Brain microvascular endothelial cell (primary cell): Measurements from ENCODE around the gene ARID5B.
A peak's percentile ranks its signal among the peaks of the same experiment; 100 is the strongest.

Experiments used
- DNase-seq: peaks from one replicate; pipeline ENCODE4 v3.0.0-alpha.2; 2020
- H3K27ac ChIP-seq: fragments of 250-450 bp; sonication (Bioruptor Pico); 2 replicates; pipeline ENCODE4 v1.5.1; 2020; ENCODE audit warnings: mild to moderate bottlenecking, moderate library complexity
- H3K27me3 ChIP-seq: fragments of 250-450 bp; sonication (Bioruptor Pico); replicated peaks from 2 replicates; pipeline ENCODE4 v1.5.1; 2020; ENCODE audit warnings: mild to moderate bottlenecking
- H3K36me3 ChIP-seq: fragments of 250-450 bp; sonication (Bioruptor Pico); replicated peaks from 2 replicates; pipeline ENCODE4 v1.5.1; 2020; ENCODE audit warnings: mild to moderate bottlenecking
- H3K4me3 ChIP-seq: 2 replicates; pipeline ENCODE4 v1.5.1; 2011; ENCODE audit warnings: low read depth, mild to moderate bottlenecking, control low read depth, low read length, moderate library complexity
- CTCF ChIP-seq: IDR thresholded peaks from 2 replicates; pipeline ENCODE4 v1.5.1; 2011; ENCODE audit warnings: low read depth, mild to moderate bottlenecking, moderate library complexity, low read length, control low read depth, inconsistent platforms; ENCODE audit errors: missing control alignments
- in situ Hi-C: cut with HindIII; loops from 2 replicates; pipeline ENCODE4 v1.10.0; 2017; ENCODE audit warnings: low sequenced_read_pairs, low pct_ligation_motif_present

Gene ARID5B

DNA sequence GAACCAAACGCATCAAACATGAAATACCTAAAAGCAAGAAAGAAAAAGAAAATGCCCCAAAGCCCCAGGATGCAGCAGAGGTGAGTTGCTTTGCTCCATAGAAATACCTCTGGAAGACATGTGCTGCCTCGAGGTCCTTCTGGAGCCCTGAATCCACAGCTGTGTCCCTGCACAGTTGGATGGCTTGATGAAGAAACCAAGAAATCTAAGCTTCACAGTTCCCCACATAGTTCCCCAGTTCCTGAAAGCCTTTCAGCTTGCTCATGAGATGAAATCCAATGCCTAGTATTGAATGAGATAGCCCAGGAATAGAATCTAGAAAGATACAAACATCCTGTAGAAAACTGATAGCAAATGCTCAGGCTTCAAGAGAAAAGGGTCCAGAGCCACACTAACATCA, 184.3 kb downstream of the ARID5B start:
- H3K27me3 ChIP-seq = no peaks in the 10 kb centered on the region
- peaks cover 41% of the 10 kb centered on the region for H3K36me3 ChIP-seq
- H3K4me3 ChIP-seq = no peak overlapping the region
- in situ Hi-C loops = loop anchor here (25.0 kb wide), 1 partner anchor 151 kb away; no protein-coding TSS in a partner anchor
- no peak for TF ChIP-seq CTCF
- DNase-seq = no peak
- H3K27ac ChIP-seq = no peak overlapping the region

- in situ Hi-C loops = loop anchor here (25.0 kb wide), 1 partner anchor 150 kb away; no protein-coding TSS in a partner anchor
- Histone ChIP-seq H3K4me3 (no peak overlapping the region), H3K27me3 (no peaks in the 10 kb centered on the region), H3K36me3 (peaks cover 54% of the 10 kb centered on the region), H3K27ac (no peak overlapping the region)
- no peak for TF ChIP-seq CTCF
- no peak for DNase-seq
Observed at GRCh38 chr10:62087329-62087728, 185.8 kb downstream of the ARID5B start.

DNA sequence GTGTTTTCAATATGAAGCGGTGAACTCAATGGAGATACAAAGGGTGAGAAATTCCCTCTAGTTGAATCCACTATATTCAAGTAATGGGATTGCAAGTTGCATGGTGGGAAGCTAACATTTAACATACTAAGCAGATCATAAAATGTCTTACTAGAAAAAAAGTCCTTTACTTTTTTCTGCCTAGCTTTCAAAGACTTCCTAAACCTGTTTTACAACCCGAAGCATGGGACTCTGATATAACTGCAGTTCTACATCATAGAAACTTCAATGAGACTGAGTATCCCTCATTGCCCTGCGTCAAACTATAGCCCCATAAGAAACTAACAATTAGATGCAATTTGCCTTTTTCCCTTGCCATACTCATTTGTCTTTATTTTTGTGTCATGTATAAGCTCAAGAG, 187.3 kb downstream of the ARID5B start:
- Histone ChIP-seq H3K27ac (no peak overlapping the region), H3K4me3 (no peak overlapping the region), H3K27me3 (no peaks in the 10 kb centered on the region), H3K36me3 (peaks cover 56% of the 10 kb centered on the region)
- TF ChIP-seq CTCF = no peak
- in situ Hi-C loops = loop anchor here (25.0 kb wide), 1 partner anchor 149 kb away; no protein-coding TSS in a partner anchor
- no peak for DNase-seq

GRCh38 chr10:62092301-62093030, 191.0 kb downstream of the ARID5B start:
- Histone ChIP-seq H3K27me3 (no peaks in the 10 kb centered on the region), H3K27ac (no peak overlapping the region), H3K4me3 (no peak overlapping the region), H3K36me3 (peaks cover 37% of the 10 kb centered on the region)
- in situ Hi-C loops = loop anchor here (25.0 kb wide), 1 partner anchor 145 kb away; no protein-coding TSS in a partner anchor
- DNase-seq = no peak
- no peak for TF ChIP-seq CTCF

DNA sequence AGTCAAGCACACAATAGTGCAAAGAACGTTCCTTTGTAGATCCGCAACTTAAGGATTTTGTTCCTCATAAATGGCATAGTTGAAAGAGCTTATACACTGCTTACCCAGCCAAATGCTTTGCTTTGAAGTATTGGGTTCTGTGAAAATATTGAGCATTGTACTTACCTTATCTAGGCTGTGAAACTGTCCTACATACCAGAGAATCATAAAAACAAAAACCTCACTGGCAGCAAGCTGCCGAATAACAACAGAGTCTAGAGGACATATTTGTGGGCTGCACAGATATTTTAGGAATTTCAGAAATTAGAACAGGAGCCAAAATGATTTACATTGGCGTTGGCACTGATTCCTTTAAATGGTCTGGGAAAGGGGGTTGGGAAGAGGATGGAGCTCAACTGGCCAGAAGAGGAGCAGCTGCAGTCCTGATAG, 192.4 kb downstream of the ARID5B start:
- TF ChIP-seq CTCF = no peak
- peak overlapping the region; percentile 42 for H3K27ac ChIP-seq
- in situ Hi-C loops = loop anchor here (25.0 kb wide), 1 partner anchor 143 kb away; no protein-coding TSS in a partner anchor
- DNase-seq = peak; percentile 77
- no peak overlapping the region for H3K4me3 ChIP-seq
- H3K36me3 ChIP-seq = peaks cover 24% of the 10 kb centered on the region
- no peaks in the 10 kb centered on the region for H3K27me3 ChIP-seq
